ENCODE data around the gene AKR7A2.
A peak's percentile ranks its signal among the peaks of the same experiment; 100 is the strongest.

AKR7A2 gene

GRCh38 chr1:19311931-19312781, at the start of gene AKR7A2, which contains the start of gene SLC66A1:
TSS of gene AKR7A2 (minus strand) at chr1:19312144. CDS start at chr1:19312124, 20 bp downstream.
TSS of gene SLC66A1 (plus strand) at chr1:19312326. CDS start at chr1:19317678, 5,352 bp downstream.
- peak; percentile 95 for DNase-seq (ENCODE audit: low spot score)

GRCh38 chr1:19360843-19361610, 49.1 kb upstream of the AKR7A2 start:
- no peak for DNase-seq (ENCODE audit: low spot score)

GRCh38 chr1:19360432-19360831, 48.5 kb upstream of the AKR7A2 start:
- no peak for DNase-seq (ENCODE audit: low spot score)

GRCh38 chr1:19360016-19360415, 48.1 kb upstream of the AKR7A2 start:
- DNase-seq (ENCODE audit: low spot score): no peak

GRCh38 chr1:19359357-19359756, 47.4 kb upstream of the AKR7A2 start:
- DNase-seq (ENCODE audit: low spot score): no peak

- no peak for DNase-seq (ENCODE audit: low spot score)
Observed at GRCh38 chr1:19358710-19359109, 46.8 kb upstream of the AKR7A2 start.

- no peak for DNase-seq (ENCODE audit: low spot score)
Observed at GRCh38 chr1:19357299-19357986, 45.5 kb upstream of the AKR7A2 start.

GRCh38 chr1:19356266-19356665, 44.3 kb upstream of the AKR7A2 start:
- no peak for DNase-seq (ENCODE audit: low spot score)

GRCh38 chr1:19354531-19354981, 42.6 kb upstream of the AKR7A2 start:
- DNase-seq (ENCODE audit: low spot score): no peak

- DNase-seq (ENCODE audit: low spot score): no peak
Observed at GRCh38 chr1:19353596-19353995, 41.7 kb upstream of the AKR7A2 start.

- no peak for DNase-seq (ENCODE audit: low spot score)
Observed at GRCh38 chr1:19352839-19353238, 40.9 kb upstream of the AKR7A2 start.

- DNase-seq (ENCODE audit: low spot score): no peak
Observed at GRCh38 chr1:19351873-19352272, 39.9 kb upstream of the AKR7A2 start.

GRCh38 chr1:19350566-19350965, 38.6 kb upstream of the AKR7A2 start:
- DNase-seq (ENCODE audit: low spot score): no peak

GRCh38 chr1:19349999-19350398, 38.1 kb upstream of the AKR7A2 start:
- DNase-seq (ENCODE audit: low spot score): no peak

- no peak for DNase-seq (ENCODE audit: low spot score)
Observed at GRCh38 chr1:19348441-19349198, 36.7 kb upstream of the AKR7A2 start.

GRCh38 chr1:19347533-19348172, 35.7 kb upstream of the AKR7A2 start:
- DNase-seq (ENCODE audit: low spot score): no peak

- no peak for DNase-seq (ENCODE audit: low spot score)
Observed at GRCh38 chr1:19346026-19346425, 34.1 kb upstream of the AKR7A2 start.

- no peak for DNase-seq (ENCODE audit: low spot score)
Observed at GRCh38 chr1:19345391-19345790, 33.4 kb upstream of the AKR7A2 start.

GRCh38 chr1:19344831-19345230, 32.9 kb upstream of the AKR7A2 start:
- DNase-seq (ENCODE audit: low spot score): no peak

- DNase-seq (ENCODE audit: low spot score): peak; percentile 5
Observed at GRCh38 chr1:19344372-19344810, 32.4 kb upstream of the AKR7A2 start.

All from LoVo (cell line).